ENCODE results near the gene RPS14.

The RPS14 gene

GRCh38 chr5:150401376-150402228 lies 47.9 kb downstream of the RPS14 start:
- no peak for DNase-seq (ENCODE audit: low read depth in 4 of 4, low spot score in 1 of 4)

GRCh38 chr5:150401076-150401375 lies 48.5 kb downstream of the RPS14 start:
- no peak for DNase-seq (ENCODE audit: low read depth in 4 of 4, low spot score in 1 of 4)

- DNase-seq (ENCODE audit: low read depth in 4 of 4, low spot score in 1 of 4), result no peak
Observed at GRCh38 chr5:150400316-150401075, 49.0 kb downstream of the RPS14 start.

GRCh38 chr5:150399524-150400211 lies 49.9 kb downstream of the RPS14 start:
- DNase-seq (ENCODE audit: low read depth in 4 of 4, low spot score in 1 of 4), result no peak

- DNase-seq (ENCODE audit: low read depth in 4 of 4, low spot score in 1 of 4), result no peak
Observed at GRCh38 chr5:150398722-150399523, 50.6 kb downstream of the RPS14 start.

GRCh38 chr5:150397782-150398721 lies 51.5 kb downstream of the RPS14 start:
- no peak for DNase-seq (ENCODE audit: low read depth in 4 of 4, low spot score in 1 of 4)

- no peak for DNase-seq (ENCODE audit: low read depth in 4 of 4, low spot score in 1 of 4)
Observed at GRCh38 chr5:150397146-150397781, 52.3 kb downstream of the RPS14 start.

- no peak for DNase-seq (ENCODE audit: low read depth in 4 of 4, low spot score in 1 of 4)
Observed at GRCh38 chr5:150396267-150396666, 53.3 kb downstream of the RPS14 start.

GRCh38 chr5:150395688-150395975 lies 53.9 kb downstream of the RPS14 start:
- no peak for DNase-seq (ENCODE audit: low read depth in 4 of 4, low spot score in 1 of 4)

- DNase-seq (ENCODE audit: low read depth in 4 of 4, low spot score in 1 of 4), result no peak
Observed at GRCh38 chr5:150394912-150395687, 54.4 kb downstream of the RPS14 start.

- no peak for DNase-seq (ENCODE audit: low read depth in 4 of 4, low spot score in 1 of 4)
Observed at GRCh38 chr5:150394131-150394530, 55.4 kb downstream of the RPS14 start.

- DNase-seq (ENCODE audit: low read depth in 4 of 4, low spot score in 1 of 4), result no peak
Observed at GRCh38 chr5:150393096-150393645, 56.4 kb downstream of the RPS14 start.

GRCh38 chr5:150392680-150393079 lies 56.9 kb downstream of the RPS14 start:
- no peak for DNase-seq (ENCODE audit: low read depth in 4 of 4, low spot score in 1 of 4)

Measured in stimulated activated CD4-positive, alpha-beta T cell treated with anti-CD3 and anti-CD28 coated beads, Interleukin-1b, Interleukin-23, amount 100 ng/mL, for 24 hours (primary cell).